ENCODE results near the gene GRIP1. TPM values are rescaled to one million over a fixed set of nuclear protein-coding genes. Genes with fewer than 3 reads are reported as not detected.

The GRIP1 gene
- polyA plus RNA-seq, 1 experiment = 0.63 TPM

DNA sequence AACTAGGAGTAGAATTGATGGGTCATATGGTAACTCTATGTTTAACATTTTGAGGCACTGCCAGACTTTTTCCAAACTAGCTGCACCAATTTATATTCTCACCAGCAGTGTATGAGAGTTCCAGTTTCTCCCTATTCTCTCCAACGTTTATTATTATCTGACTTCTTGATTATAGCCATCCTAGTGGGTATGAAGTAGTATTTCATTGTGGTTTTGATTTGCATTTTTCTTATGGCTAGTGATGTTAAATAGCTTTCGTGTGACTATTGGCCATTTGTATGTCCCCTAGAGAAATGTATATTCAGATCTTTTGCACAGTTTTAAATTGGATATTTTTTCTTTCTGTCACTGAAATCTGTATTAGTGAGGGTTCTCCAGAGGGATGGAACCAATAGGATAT lies 338.7 kb downstream of the GRIP1 start:
- Histone ChIP-seq H3K36me3 (ENCODE audit: control insufficient read depth, insufficient read depth, low read length) (peaks cover 1% of the 10 kb centered on the region; the same call in 1 of the 2 replicates), H3K4me3 (ENCODE audit: low read depth, low read length) (no peak overlapping the region), H3K27me3 (ENCODE audit: control insufficient read depth, insufficient read depth, low read length) (no peaks in the 10 kb centered on the region)
- no peak for DNase-seq (ENCODE audit: low read depth)
- POLR2A ChIA-PET = no interaction called here
- TF ChIP-seq CTCF (IDR thresholded peaks at IDR 0.05; ENCODE audit: insufficient read depth, low read depth, low read length) = no peak
- CTCF ChIA-PET = no interaction called here

- H3K27me3 ChIP-seq (ENCODE audit: control insufficient read depth, insufficient read depth, low read length) = no peaks in the 10 kb centered on the region
- no peak overlapping the region for H3K4me3 ChIP-seq (ENCODE audit: low read depth, low read length)
- ChIA-PET POLR2A (no interaction called here), CTCF (no interaction called here)
- peaks cover 1% of the 10 kb centered on the region; the same call in 1 of the 2 replicates for H3K36me3 ChIP-seq (ENCODE audit: control insufficient read depth, insufficient read depth, low read length)
- no peak for DNase-seq (ENCODE audit: low read depth)
- TF ChIP-seq CTCF (IDR thresholded peaks at IDR 0.05; ENCODE audit: insufficient read depth, low read depth, low read length) = no peak
Measured at GRCh38 chr12:66337381-66338010, 341.4 kb downstream of the GRIP1 start.

- CTCF ChIA-PET = no interaction called here
- POLR2A ChIA-PET = no interaction called here
- no peak for TF ChIP-seq CTCF (IDR thresholded peaks at IDR 0.05; ENCODE audit: insufficient read depth, low read depth, low read length)
- H3K4me3 ChIP-seq (ENCODE audit: low read depth, low read length) = no peak overlapping the region
- no peak for DNase-seq (ENCODE audit: low read depth)
- peaks cover 1% of the 10 kb centered on the region; the same call in 1 of the 2 replicates for H3K36me3 ChIP-seq (ENCODE audit: control insufficient read depth, insufficient read depth, low read length)
- H3K27me3 ChIP-seq (ENCODE audit: control insufficient read depth, insufficient read depth, low read length) = no peaks in the 10 kb centered on the region
Measured at GRCh38 chr12:66335746-66336145, 343.1 kb downstream of the GRIP1 start.

DNA sequence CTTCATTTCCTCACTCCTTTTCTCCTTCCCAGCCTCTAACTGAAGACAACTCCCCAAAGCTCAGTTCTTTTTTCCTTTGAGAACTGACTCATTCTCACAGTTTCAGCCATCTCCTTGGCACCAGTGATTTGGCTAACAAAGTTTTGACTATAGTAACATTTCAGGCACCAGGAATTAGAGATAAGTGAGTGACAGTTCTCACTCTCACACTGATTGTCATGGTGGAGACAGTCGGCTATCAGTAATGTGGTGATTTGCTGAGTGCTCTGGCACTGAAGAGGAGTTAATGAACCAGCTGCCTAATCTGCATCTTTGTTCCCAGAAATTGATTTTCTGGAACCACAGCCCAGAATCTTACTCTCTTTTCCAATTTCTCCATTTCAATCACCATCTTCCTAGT lies 347.1 kb downstream of the GRIP1 start:
- DNase-seq (ENCODE audit: low read depth) = no peak
- H3K4me3 ChIP-seq (ENCODE audit: low read depth, low read length) = no peak overlapping the region
- ChIA-PET CTCF (interaction anchor here (0.8 kb wide), 1 partner anchor 117 kb away, joined by 3 read pairs; no protein-coding TSS in a partner anchor), POLR2A (no interaction called here)
- no peaks in the 10 kb centered on the region; the same call in 1 of the 2 replicates for H3K36me3 ChIP-seq (ENCODE audit: control insufficient read depth, insufficient read depth, low read length)
- H3K27me3 ChIP-seq (ENCODE audit: control insufficient read depth, insufficient read depth, low read length) = no peaks in the 10 kb centered on the region
- TF ChIP-seq CTCF (IDR thresholded peaks at IDR 0.05; ENCODE audit: insufficient read depth, low read depth, low read length) = no peak

DNA sequence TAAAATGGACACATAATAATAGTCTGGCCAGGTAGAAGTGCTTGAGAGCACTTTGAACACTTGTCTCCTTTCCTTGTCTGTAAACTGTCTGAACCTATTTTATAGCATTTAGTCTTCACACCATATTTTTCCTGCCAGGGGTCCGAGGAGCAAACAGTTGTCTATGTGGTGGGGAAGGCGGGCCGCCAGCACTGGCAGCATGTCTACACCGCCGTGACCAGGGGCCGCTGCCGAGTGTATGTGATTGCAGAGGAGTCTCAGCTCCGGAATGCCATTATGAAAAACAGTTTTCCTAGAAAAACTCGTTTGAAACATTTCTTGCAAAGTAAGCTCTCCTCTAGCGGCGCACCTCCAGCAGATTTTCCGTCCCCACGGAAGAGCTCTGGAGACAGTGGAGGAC lies 347.9 kb downstream of the GRIP1 start:
- no peak for TF ChIP-seq CTCF (IDR thresholded peaks at IDR 0.05; ENCODE audit: insufficient read depth, low read depth, low read length)
- CTCF ChIA-PET = interaction anchor here (0.8 kb wide), 1 partner anchor 116 kb away, joined by 3 read pairs; no protein-coding TSS in a partner anchor

More for the DNA sequence above, 347.9 kb downstream of the GRIP1 start:
- DNase-seq (ENCODE audit: low read depth) = no peak
- Histone ChIP-seq H3K27me3 (ENCODE audit: control insufficient read depth, insufficient read depth, low read length) (no peaks in the 10 kb centered on the region), H3K36me3 (ENCODE audit: control insufficient read depth, insufficient read depth, low read length) (no peaks in the 10 kb centered on the region; the same call in 1 of the 2 replicates), H3K4me3 (ENCODE audit: low read depth, low read length) (no peak overlapping the region)
- POLR2A ChIA-PET = no interaction called here
